ENCODE results near the gene FOXJ1. TPM values are rescaled to one million over a fixed set of nuclear protein-coding genes. Genes with fewer than 3 reads are reported as not detected.

FOXJ1 gene
- total and polyA plus RNA-seq, 2 experiments from 2014 or later, result not detected

- no peaks in the 10 kb centered on the region for H3K79me2 ChIP-seq (ENCODE audit: insufficient read depth)
- peaks cover 30% of the 10 kb centered on the region for H3K27me3 ChIP-seq (replicated peaks; ENCODE audit: insufficient read depth)
- H3K36me3 ChIP-seq (ENCODE audit: low read depth), result no peaks in the 10 kb centered on the region
- no peaks in the 10 kb centered on the region for H4K20me1 ChIP-seq (ENCODE audit: insufficient read depth)
- in situ Hi-C loops (cut with MboI), result no loop called here
- H3K4me2 ChIP-seq (ENCODE audit: unreplicated experiment), result peak overlapping the region; percentile 80
- H3K4me1 ChIP-seq (ENCODE audit: insufficient read depth), result no peaks in the 10 kb centered on the region
- no peak overlapping the region for H2AFZ ChIP-seq
- H3K9ac ChIP-seq, result no peak overlapping the region
- H3K27ac ChIP-seq, result no peak overlapping the region
- 0 out of 2 replicates have a peak, but pooled peaks have one; percentile 44 for TF ChIP-seq EZH2phosphoT487 (IDR thresholded peaks at IDR 0.05; ENCODE audit: insufficient read depth, low read depth)
- TF ChIP-seq EZH2 (IDR thresholded peaks at IDR 0.05; ENCODE audit: insufficient read depth, poor library complexity, severe bottlenecking), result peak; percentile 94
- no peaks in the 10 kb centered on the region for H3K9me3 ChIP-seq (ENCODE audit: low read depth)
- H3K4me3 ChIP-seq, result peak overlapping the region; percentile 70
- DNase-seq, result no peak
- H3F3A ChIP-seq (ENCODE audit: insufficient read depth), result no peaks in the 10 kb centered on the region
- no peaks in the 10 kb centered on the region for H3K9me2 ChIP-seq (ENCODE audit: insufficient read depth)
- 1% methylated on average over 11 to 24 of the region's 24 CpGs for WGBS, 2 experiments (ENCODE audit: low coverage in 1 of 2, low lambda C conversion rate in 2 of 2, missing lambda C conversion rate in 2 of 2)
Observed at GRCh38 chr17:76140661-76141211, 309 bp downstream of the FOXJ1 start.

GRCh38 chr17:76139801-76140660 is 1.0 kb downstream of the FOXJ1 start:
- Histone ChIP-seq H3K27me3 (replicated peaks; ENCODE audit: insufficient read depth) (peaks cover 30% of the 10 kb centered on the region), H3K27ac (no peak overlapping the region), H4K20me1 (ENCODE audit: insufficient read depth) (no peaks in the 10 kb centered on the region), H3F3A (ENCODE audit: insufficient read depth) (no peaks in the 10 kb centered on the region), H2AFZ (no peak overlapping the region), H3K4me3 (no peak overlapping the region), H3K9me3 (ENCODE audit: low read depth) (no peaks in the 10 kb centered on the region), H3K36me3 (ENCODE audit: low read depth) (no peaks in the 10 kb centered on the region), H3K9ac (no peak overlapping the region), H3K4me2 (ENCODE audit: unreplicated experiment) (no peak overlapping the region), H3K4me1 (ENCODE audit: insufficient read depth) (no peaks in the 10 kb centered on the region), H3K9me2 (ENCODE audit: insufficient read depth) (no peaks in the 10 kb centered on the region), H3K79me2 (ENCODE audit: insufficient read depth) (no peaks in the 10 kb centered on the region)
- WGBS, 2 experiments (ENCODE audit: low coverage in 1 of 2, low lambda C conversion rate in 2 of 2, missing lambda C conversion rate in 2 of 2), result 8 to 14% methylated on average over 51 to 57 of the region's 78 CpGs
- TF ChIP-seq EZH2 (IDR thresholded peaks at IDR 0.05; ENCODE audit: insufficient read depth, poor library complexity, severe bottlenecking), result peak; percentile 97
- peak; percentile 81; the same call in 1 of the 2 replicates for TF ChIP-seq EZH2phosphoT487 (IDR thresholded peaks at IDR 0.05; ENCODE audit: insufficient read depth, low read depth)
- DNase-seq, result peak; percentile 26
- in situ Hi-C loops (cut with MboI), result no loop called here

DNA sequence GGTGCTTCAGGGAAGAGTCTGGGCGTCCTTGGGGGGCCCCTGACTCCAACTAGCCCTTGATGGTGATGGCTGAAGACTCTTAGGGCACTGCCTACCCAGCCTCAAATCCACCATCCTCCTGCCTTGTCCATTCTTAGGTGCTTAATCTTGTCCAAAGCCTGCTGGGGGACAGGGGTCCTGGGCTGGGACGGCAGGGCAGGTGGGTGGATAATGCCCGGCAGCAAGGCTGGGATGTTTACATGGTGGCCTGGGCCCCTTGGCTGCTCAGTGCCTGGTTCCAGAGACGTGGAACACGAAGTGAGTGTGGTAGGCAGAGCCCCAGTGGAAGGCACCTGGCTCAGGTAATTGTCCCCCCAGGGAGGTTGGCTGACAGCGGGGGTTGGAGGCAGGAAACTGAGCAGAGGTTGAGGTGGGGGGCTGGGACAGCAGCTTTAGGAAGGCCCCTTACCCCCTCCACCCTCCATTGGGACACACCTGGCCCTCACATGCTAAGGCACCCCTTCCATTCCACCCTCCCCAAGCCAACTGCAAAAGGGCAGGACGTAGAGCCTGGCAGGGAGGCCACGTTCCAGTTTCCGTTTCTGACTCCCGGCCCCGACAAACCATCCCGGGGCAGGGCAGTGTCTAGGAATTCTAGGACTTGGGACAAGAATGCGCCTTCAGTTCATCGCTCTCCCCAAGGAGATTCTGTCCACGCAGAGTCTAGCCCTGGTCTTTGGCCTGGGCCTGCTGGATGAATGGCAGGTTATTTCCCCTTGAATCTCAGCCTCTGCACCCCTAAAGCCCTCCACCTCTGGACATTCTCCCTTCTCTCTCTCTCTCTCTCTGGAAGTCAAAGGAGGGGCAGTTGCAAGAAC is 1.9 kb downstream of the FOXJ1 start:
- Histone ChIP-seq H3K4me2 (ENCODE audit: unreplicated experiment) (no peak overlapping the region), H3K9ac (no peak overlapping the region), H3K9me3 (ENCODE audit: low read depth) (no peaks in the 10 kb centered on the region), H4K20me1 (ENCODE audit: insufficient read depth) (no peaks in the 10 kb centered on the region), H2AFZ (no peak overlapping the region), H3K9me2 (ENCODE audit: insufficient read depth) (no peaks in the 10 kb centered on the region), H3F3A (ENCODE audit: insufficient read depth) (no peaks in the 10 kb centered on the region), H3K79me2 (ENCODE audit: insufficient read depth) (no peaks in the 10 kb centered on the region), H3K27me3 (replicated peaks; ENCODE audit: insufficient read depth) (peaks cover 30% of the 10 kb centered on the region), H3K27ac (no peak overlapping the region), H3K36me3 (ENCODE audit: low read depth) (no peaks in the 10 kb centered on the region), H3K4me1 (ENCODE audit: insufficient read depth) (no peaks in the 10 kb centered on the region), H3K4me3 (no peak overlapping the region)
- 42 to 46% methylated on average over 15 of the region's 15 CpGs for WGBS, 2 experiments (ENCODE audit: low coverage in 1 of 2, low lambda C conversion rate in 2 of 2, missing lambda C conversion rate in 2 of 2)
- TF ChIP-seq EZH2phosphoT487 (IDR thresholded peaks at IDR 0.05; ENCODE audit: insufficient read depth, low read depth), result no peak
- peak; percentile 7 for TF ChIP-seq EZH2 (IDR thresholded peaks at IDR 0.05; ENCODE audit: insufficient read depth, poor library complexity, severe bottlenecking)
- in situ Hi-C loops (cut with MboI), result no loop called here
- no peak for DNase-seq

DNA sequence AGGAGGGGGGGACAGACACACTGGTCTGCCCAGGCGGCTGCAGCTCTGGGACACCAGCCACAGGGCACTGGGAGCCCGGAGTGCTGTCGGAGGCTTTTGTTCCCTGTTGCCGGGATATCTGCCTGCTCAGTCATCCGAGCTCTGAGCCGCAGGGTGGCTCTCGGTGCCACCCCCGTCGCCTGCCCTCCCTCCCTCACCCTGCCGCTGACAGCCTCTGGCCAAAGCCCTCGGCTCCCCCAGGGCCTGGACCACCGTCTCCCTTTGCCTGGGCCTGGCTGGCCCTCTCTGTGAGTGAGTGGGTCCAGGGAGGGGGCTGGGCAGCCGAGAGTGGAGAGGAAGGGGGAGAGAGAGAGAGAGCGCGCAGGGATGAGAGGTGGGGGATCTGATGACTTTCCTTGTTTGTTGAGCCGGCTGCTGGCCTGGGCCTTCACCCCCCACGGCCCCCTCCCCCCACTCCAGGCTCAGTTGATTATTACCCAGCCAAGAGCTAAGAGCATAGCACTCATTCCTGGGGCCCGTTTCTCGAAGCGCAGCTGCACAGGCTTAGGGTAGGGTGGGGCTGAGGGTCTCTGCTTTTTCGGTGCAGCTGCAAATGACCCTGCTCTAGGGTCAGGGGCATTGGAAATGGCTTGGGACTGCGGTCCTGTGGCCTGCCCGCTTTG is 2.7 kb downstream of the FOXJ1 start:
- Histone ChIP-seq H4K20me1 (ENCODE audit: insufficient read depth) (no peaks in the 10 kb centered on the region), H3K9me3 (ENCODE audit: low read depth) (no peaks in the 10 kb centered on the region), H3K27ac (no peak overlapping the region), H3K4me1 (ENCODE audit: insufficient read depth) (no peaks in the 10 kb centered on the region), H3K9me2 (ENCODE audit: insufficient read depth) (no peaks in the 10 kb centered on the region), H3K9ac (no peak overlapping the region), H3K4me3 (no peak overlapping the region), H3K79me2 (ENCODE audit: insufficient read depth) (no peaks in the 10 kb centered on the region), H2AFZ (no peak overlapping the region), H3K36me3 (ENCODE audit: low read depth) (no peaks in the 10 kb centered on the region), H3K27me3 (replicated peaks; ENCODE audit: insufficient read depth) (peaks cover 36% of the 10 kb centered on the region), H3F3A (ENCODE audit: insufficient read depth) (no peaks in the 10 kb centered on the region), H3K4me2 (ENCODE audit: unreplicated experiment) (no peak overlapping the region)
- in situ Hi-C loops (cut with MboI), result no loop called here
- TF ChIP-seq EZH2phosphoT487 (IDR thresholded peaks at IDR 0.05; ENCODE audit: insufficient read depth, low read depth) (no peak), EZH2 (IDR thresholded peaks at IDR 0.05; ENCODE audit: insufficient read depth, poor library complexity, severe bottlenecking) (no peak)
- DNase-seq, result no peak
- 22 to 35% methylated on average over 17 to 22 of the region's 23 CpGs for WGBS, 2 experiments (ENCODE audit: low coverage in 1 of 2, low lambda C conversion rate in 2 of 2, missing lambda C conversion rate in 2 of 2)

Data from GM23248 (cell line).